Skin of body (tissue), 2 donors: Measurements from ENCODE around the gene MBD3L4. TPM values are rescaled to one million over a fixed set of nuclear protein-coding genes. Genes with fewer than 3 reads are reported as not detected.
"Not testable (repeated sequence)": the region's sequence is repeated elsewhere in the genome, so short reads cannot be mapped to it uniquely, and the experiment has no call there.

Experiments used
- DNase-seq: peaks from one replicate; lab custom pipeline; 2025; lab: John Stamatoyannopoulos, UW
- total RNA-seq: library from RNA; depleted of rRNA; stranded (reverse); fragments of >200 nt; gene quantifications from one replicate; pipeline ENCODE4 v1.2.3, GENCODE V29; 2014

The MBD3L4 gene
- total RNA-seq, 1 donor from 2014 or later: not detected

DNA sequence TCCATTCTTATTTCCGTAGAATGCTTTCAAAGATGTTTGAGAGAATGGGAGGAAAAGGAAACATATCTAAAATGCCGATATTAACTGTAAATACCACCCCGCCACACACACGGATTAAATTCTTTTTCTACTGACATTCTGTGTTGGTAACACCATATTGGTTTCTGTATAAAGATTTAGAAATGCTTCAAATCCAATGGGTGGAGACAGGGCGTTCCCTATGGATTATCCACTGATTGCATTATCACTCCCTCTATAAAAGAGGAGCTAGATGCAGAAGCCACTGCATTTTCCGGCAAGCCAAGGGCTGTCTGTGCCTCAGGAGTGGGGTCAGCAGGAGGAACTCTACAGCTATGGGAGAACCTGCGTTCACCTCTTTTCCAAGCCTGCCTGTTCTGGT, 9.0 kb upstream of the MBD3L4 start, which contains the start of gene MBD3L2:
Gene MBD3L2, plus strand, starts transcription at position 301 of the 400 bp plus-strand sequence. Its CDS starts 53 bp downstream, at position 354.
- DNase-seq: not testable (repeated sequence)

DNA sequence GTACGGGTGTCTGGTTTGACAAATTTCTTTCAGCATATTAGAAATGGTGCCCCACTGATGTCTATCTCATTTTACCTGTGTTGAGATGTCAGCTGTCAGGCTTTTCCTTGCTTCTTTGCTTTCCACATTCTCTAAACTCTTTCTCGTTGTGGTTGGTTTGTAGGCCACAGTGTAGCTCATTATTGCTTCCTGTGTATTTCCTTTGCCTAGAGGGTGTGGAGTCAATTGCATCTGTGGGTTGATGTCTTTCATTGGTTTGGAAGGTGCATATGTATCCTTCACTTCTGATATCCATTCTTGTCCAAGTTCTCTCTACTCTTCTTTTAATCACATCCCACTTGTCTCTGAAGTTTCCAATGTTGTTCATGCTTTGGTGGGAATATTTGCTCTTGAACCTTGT, 1.6 kb upstream of the MBD3L4 start:
- not testable (repeated sequence) for DNase-seq

DNA sequence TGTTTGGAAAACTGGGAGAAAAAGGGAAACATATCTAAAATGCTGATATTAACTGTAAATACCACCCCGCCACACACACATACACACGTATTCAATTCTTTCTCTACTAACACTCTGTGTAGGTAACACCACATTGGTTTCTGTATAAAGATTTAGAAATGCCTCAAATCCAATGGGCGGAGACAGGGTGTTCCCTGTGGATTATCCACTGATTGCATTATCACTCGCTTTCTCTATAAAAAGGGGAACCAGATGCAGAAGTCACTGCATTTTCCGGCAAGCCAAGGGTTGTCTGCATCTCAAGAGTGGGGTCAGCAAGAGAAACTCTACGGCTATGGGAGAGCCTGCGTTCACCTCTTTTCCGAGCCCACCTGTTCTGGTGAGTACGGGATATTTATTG, 9.7 kb downstream of the MBD3L4 start, which contains the start of gene MBD3L5:
Gene MBD3L5, plus strand, starts transcription at position 301 of the 400 bp plus-strand sequence. Its CDS starts 34 bp downstream, at position 335.
- DNase-seq: not testable (repeated sequence)

DNA sequence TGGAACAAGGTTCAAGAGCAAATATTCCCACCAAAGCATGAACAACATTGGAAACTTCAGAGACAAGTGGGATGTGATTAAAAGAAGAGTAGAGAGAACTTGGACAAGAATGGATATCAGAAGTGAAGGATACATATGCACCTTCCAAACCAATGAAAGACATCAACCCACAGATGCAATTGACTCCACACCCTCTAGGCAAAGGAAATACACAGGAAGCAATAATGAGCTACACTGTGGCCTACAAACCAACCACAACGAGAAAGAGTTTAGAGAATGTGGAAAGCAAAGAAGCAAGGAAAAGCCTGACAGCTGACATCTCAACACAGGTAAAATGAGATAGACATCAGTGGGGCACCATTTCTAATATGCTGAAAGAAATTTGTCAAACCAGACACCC, 11.2 kb downstream of the MBD3L4 start:
- not testable (repeated sequence) for DNase-seq

DNA sequence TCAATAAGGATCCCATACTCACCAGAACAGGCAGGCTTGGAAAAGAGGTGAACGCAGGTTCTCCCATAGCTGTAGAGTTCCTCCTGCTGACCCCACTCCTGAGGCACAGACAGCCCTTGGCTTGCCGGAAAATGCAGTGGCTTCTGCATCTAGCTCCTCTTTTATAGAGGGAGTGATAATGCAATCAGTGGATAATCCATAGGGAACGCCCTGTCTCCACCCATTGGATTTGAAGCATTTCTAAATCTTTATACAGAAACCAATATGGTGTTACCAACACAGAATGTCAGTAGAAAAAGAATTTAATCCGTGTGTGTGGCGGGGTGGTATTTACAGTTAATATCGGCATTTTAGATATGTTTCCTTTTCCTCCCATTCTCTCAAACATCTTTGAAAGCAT, 18.6 kb downstream of the MBD3L4 start, which contains the start of gene MBD3L2B:
Gene MBD3L2B, minus strand, starts transcription at position 101 of the 400 bp plus-strand sequence. Its CDS starts 34 bp downstream, at position 67.
- DNase-seq: not testable (repeated sequence)

DNA sequence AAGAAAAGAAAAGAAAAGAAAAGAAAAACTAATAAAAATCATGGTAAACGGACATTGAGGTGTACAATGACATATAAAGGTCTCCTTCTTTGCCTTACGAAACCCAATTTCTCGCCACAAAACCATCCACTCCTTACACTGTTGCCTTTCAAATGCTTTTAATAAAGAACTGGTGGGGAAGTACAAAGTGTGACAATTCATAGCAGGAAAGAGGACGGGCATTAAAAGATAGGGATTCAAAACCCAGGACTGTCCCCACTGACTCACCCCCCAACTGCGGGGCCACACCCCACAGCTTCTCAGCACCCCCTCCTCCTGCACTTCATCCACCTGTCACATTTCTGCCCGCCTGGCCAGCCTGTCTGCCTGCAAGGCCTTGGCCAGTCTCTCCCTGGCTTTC, 21.2 kb downstream of the MBD3L4 start:
- no peak for DNase-seq

DNA sequence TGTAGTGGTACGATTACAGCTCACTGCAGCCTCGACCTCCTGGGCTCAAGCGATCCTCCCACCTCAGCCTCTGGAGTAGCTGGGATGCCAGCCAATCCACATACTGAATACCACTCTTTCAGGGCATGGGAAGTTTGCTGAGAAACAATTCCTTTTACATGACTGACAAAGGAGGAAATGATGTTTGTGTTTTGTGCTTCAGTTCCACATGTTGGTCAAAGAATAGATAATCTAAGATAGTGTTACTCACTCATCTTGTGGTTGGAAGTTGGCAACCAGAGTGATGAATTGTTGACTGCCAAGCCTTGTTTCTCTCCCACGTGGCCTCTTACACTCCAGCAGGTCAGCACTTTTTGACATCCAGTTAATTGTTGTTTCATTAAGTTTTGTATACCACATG, 26.3 kb downstream of the MBD3L4 start:
- DNase-seq: no peak

DNA sequence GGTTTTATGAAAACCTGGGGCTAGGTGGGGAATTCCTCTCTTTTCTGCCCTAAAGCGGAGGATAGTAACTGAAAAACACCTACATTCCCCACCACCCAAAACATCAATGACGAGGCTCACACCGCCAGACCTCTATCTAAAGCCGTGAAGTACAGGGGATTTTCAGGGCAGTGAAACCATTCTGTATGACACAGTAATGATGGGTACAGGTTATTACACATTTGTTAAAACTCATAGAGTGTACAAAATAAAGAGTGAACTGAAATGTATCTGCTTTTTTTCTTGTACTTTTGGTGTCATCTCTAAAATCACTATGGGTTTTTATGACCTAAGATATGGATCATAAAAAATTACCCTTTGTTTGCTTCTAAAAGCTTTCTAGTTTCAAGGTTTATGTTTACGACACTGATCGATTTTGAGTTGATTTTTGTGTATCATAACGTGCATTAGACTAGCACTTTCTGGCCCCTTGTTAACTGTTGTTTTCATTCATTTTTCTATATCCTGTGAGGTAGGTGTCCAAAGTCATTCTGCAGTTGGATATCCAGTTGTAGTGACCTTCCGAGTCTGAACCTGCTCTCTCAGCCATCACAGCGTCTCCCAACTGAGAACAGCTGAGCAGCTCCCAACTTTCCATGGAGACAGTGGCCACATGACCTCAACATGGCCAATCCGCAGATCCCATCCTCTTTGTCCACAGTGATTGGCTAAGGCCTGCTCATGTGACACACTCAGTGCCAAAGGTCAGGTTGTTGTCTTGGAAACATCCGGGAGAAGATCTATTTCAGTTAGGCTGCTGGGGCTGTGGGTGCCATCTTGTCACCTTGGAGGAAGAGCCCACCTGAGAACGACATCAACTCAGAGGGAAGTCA, 29.0 kb downstream of the MBD3L4 start:
- DNase-seq: no peak

DNA sequence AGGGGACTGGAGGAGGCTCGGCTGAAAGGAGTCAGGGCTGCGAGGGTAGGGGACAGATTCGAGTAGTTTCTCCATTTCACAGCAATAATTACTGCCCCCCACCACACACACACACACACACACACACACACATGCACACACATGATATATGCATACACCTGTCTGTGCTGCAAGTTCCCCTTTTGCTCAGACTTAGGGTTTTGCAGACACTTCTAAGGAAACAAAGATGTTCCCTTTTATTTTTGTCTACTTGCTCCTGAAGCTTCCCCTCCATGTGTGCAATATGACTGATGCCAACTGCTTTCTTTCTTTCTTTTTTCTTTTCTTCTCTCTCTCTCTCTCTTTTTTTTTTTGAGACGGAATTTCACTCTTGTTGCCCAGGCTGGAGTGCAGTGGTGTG, 32.1 kb downstream of the MBD3L4 start:
- no peak for DNase-seq

DNA sequence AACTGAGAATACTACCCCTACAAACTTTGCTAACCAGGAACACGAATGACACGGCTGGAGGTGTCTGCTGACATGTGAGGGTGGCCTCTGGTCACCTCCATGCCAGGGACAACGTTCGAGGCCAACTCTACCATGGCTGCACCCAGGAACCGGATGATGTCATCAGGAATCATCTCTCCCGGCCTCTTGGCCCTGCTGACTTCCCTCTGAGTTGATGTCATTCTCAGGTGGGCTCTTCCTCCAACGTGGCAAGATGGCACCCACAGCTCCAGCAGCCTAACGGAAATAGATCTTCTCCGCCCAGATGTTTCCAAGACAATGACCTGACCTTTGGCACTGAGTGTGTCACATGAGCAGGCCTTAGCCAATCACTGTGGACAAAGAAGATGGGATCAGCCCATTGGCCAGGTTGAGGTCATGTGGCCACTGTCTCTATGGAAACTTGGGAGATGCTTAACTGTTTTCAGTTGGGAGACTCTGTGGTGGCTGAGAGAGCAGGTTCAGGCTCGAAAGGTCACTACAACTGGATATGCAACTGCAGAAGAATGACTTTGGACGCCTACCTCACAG, 33.8 kb downstream of the MBD3L4 start:
- no peak for DNase-seq

DNA sequence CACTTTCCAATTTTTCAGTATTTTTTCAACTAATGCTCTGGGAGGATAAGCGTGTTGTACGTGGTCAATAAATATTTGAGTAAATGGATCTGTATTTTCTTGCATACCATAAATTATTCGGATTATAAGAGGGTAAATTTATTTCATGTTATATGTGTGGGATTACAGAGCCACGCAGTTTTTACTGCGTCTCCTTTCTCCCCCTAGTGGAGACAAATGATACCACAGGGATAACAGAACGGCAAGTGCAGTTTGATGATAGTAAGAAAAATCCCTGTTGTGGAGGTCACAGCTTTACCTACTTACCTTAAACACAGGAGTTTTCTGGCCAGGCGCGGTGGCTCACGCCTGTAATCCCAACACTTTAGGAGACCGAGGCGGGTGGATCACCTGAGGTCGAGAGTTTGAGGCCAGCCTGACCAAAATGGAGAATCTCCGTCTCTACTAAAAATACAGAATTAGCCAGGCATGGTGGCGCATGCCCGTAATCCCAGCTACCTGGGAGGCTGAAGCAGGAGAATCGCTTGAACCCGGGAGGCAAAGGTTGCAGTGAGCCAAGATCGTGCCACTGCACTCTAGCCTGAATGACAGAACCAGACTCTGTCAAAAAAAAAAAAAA, 35.6 kb downstream of the MBD3L4 start:
- no peak for DNase-seq

DNA sequence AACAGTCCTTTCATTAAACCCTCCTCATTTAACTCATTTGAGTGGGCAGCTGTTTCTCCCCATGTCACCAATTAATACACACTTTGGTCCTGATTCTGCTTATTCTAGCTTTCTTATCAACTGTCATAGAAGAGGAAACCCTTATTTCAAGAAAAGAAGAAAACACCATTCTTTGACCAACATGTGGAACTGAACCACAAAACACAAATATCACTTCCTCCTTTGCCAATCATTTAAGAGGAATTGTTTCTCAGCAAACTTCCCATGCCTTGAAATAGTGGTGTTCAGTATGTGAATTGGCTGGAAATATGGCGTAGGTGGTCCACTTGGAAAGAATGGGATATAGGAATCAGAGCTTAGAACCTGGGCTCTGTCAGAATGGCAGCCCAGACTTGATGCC, 39.2 kb downstream of the MBD3L4 start:
- no peak for DNase-seq

DNA sequence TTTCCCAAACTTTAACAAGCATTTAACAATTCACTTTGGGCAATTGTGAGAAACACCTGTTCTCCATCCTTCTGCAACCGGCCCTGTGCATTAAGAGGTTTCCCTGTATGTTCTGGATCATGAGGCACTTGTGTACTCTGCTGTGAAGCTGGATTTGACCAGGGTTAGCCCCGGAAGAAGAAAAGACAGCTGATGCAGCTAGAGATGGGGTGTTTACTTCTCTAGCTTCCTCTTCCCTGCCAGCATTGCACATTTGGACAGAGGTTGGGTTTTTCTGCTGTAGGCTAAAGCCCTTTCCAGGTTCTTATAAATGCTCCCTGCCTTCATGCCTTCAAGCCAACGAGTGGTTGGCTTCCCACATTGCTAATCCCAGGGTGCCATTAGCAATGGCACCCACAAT, 39.6 kb downstream of the MBD3L4 start:
- no peak for DNase-seq

DNA sequence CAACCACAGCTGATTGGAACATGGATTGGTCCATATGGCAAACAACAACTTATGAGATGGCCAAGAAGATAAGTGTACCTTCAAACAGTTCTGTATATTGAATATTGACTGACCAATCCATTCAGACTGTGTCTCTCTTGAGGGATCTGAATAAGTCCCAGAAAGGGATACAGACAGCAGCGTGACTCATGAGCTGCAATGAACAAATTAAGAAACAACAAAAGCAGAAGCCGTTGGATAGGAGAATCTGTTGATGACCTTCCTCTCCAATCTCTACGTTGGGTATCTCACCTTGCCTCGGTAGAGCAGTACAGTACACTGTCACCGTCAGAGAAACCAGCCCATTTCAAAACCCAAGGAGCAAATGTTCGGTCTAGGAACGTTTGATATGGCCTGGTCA, 40.0 kb downstream of the MBD3L4 start:
- no peak for DNase-seq

DNA sequence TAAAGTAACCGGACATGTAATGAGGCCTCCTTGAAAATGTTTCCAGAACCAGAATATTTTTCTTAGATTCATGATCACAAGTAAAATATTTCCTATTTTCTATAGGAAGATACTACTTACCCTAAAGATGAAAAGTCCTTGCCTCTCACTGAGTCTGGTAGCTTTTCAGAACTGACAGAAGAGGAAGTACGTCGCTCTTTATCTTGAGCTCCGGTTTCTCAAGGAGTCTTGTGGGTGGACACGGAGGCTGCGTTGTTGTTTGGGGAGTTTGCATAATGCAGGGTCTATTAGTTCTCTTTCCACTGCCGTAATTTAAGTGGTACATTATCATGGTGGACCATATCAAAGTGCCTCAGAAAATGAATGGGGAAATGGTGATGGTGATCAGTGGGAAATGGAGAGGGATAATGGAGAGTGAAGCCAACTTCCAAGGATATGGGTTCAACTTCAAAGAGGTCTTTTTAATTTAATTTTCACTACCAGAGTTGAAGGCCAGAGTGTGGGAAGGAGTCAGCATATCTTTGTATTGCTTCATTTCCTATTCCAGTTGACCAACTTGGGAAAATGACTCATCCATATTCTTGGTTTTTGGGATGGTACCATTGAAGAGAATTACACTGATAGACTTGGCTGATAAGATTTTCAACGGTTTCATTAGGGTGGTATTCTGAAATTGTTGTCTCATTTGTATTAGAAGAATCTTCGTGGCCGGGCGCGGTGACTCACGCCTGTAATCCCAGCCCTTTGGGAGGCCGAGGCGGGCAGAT, 42.1 kb downstream of the MBD3L4 start:
- no peak for DNase-seq

DNA sequence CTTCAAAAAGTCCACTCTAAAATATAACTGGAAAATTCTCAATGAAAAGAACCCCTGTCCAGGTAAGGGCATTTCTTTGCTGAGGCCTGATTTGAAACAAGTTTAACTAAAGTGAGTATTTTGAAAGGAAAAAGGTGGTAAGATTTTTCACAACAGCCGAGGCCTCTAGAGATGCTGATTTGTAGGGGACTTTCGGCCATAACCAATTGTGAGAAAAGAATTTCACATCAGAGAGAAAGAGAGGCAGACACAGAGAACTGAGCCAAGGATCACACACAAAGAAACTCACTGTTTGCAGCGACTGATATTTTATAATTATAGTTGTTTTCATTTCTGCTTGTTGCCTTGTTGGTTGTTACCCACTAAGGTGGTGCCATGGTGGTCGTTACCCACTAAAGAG, 43.2 kb downstream of the MBD3L4 start:
- no peak for DNase-seq

DNA sequence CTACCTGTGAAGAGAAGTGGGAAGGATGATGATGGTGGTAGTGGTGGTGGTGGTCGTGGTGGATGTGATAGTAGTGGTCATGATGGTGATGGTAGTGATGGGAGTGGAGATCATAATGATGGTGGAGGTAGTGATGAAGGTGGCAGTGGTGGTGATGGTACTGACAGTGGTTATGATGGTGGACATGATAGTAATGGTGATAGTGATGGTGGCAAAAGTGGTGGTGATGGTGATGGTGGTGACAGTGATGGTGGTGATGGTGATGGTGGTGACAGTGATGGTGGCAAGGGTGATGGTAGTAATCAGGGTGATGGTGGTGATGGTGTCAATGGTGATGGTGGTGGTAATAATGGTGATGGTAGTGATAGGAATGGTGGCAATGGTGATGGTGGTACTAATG, 44.9 kb downstream of the MBD3L4 start:
- no peak for DNase-seq

DNA sequence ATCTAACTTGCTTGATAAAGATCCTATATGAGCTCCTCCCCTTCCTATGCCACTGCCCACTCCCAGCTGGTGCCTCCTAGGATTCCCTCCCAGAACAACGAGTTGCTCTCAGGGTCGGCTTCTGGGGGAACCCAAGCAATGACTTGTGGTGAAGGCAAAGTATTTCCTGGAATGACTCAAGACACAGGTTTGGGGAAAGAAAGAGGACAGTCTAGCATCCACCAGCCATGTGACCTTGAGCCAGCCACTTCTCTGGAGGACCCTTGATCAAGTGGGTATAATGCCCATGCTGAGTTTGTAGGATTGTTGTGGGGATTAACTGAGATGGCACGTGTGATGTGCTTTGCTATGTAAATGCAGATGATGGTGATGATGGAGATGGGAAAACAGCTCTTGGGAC, 51.7 kb downstream of the MBD3L4 start:
- DNase-seq: no peak

DNA sequence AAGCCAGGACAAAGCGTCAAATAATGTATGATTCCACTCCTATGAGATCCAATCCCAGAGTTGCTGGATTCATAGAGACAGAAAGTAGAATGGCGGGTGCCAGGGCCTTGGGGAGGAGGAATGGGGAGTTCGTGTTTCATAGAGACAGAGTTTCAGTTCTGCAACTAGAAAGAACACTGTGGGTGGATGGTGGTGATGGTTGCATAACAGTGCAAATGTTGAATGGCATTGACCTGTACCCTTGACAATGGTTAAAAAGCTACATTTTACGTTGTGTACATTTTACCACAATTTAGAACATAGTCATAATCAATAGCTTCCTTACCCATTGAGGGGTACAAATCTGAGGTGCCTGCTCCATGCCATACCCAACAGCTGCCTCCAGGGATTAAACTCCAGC, 52.1 kb downstream of the MBD3L4 start:
- no peak for DNase-seq
